Measurements from ENCODE around the gene DNAJB9.
"Not testable (repeated sequence)": the region's sequence is repeated elsewhere in the genome, so short reads cannot be mapped to it uniquely, and the experiment has no call there.

DNAJB9 gene

DNA sequence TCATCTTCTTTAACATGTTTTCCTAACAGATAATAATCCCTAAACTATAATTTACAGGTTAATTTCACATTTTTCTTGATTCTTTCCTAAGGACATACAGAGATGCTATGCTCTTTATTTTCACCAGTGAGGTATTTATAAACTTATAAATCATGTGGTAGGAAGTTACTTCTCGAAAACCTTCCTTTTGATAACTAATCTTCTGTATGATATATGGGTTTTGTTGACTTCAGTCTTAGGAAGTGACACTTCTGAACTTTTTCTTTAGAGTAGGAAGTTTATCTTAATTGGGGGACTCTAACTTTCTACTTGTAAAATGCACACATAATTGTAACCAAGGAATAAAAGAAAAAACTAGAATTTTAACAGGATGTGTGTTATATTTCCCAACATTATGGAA is 33.9 kb upstream of the DNAJB9 start:
- no peaks in the 10 kb centered on the region for H4K20me1 ChIP-seq (ENCODE audit: insufficient read depth, low read length)

DNA sequence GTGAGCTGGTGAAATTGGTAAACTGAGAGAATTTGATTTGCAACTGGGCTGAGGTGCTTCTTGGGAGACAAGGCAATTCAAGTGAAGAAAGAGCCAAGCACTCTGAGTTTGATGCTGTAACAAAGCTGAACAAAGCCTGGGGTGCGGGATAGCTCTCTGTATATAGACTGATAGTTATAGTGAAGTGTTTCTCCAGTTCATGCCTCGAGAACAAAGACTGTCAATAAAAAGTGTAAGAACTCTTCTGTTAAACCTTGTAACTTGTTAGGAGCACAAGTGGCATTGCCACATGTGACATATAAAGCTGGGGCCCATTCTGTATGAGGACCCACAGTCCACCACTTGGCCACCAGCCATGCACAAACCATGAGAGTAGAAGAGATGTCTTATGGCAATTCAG is 32.4 kb upstream of the DNAJB9 start:
- no peak overlapping the region for H3K4me2 ChIP-seq (ENCODE audit: low read length)
- H3K9me3 ChIP-seq (ENCODE audit: low read length): no peaks in the 10 kb centered on the region
- no peaks in the 10 kb centered on the region for H3K9me2 ChIP-seq (ENCODE audit: low read depth, low read length)
- TF ChIP-seq, protein P1, sequence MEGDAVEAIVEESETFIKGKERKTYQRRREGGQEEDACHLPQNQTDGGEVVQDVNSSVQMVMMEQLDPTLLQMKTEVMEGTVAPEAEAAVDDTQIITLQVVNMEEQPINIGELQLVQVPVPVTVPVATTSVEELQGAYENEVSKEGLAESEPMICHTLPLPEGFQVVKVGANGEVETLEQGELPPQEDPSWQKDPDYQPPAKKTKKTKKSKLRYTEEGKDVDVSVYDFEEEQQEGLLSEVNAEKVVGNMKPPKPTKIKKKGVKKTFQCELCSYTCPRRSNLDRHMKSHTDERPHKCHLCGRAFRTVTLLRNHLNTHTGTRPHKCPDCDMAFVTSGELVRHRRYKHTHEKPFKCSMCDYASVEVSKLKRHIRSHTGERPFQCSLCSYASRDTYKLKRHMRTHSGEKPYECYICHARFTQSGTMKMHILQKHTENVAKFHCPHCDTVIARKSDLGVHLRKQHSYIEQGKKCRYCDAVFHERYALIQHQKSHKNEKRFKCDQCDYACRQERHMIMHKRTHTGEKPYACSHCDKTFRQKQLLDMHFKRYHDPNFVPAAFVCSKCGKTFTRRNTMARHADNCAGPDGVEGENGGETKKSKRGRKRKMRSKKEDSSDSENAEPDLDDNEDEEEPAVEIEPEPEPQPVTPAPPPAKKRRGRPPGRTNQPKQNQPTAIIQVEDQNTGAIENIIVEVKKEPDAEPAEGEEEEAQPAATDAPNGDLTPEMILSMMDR (IDR thresholded peaks at IDR 0.05; ENCODE audit: low read length): no peak
- TF ChIP-seq EZH2 (IDR thresholded peaks at IDR 0.05; ENCODE audit: borderline replicate concordance, low read length): no peak
- H3F3A ChIP-seq (ENCODE audit: insufficient read depth, low read length): no peaks in the 10 kb centered on the region
- no peaks in the 10 kb centered on the region for H3K79me2 ChIP-seq (ENCODE audit: insufficient read depth, low read length)
- no peak overlapping the region for H3K27ac ChIP-seq (ENCODE audit: low read depth, low read length, poor library complexity, severe bottlenecking)
- no peaks in the 10 kb centered on the region for H4K20me1 ChIP-seq (ENCODE audit: insufficient read depth, low read length)
- no peak overlapping the region for H3K4me3 ChIP-seq (ENCODE audit: low read depth, low read length, poor library complexity, severe bottlenecking)
- H3K4me1 ChIP-seq (ENCODE audit: insufficient read depth, low read length, severe bottlenecking): peaks cover 13% of the 10 kb centered on the region
- no peak overlapping the region for H2AFZ ChIP-seq (ENCODE audit: low read length)
- no peaks in the 10 kb centered on the region for H3K36me3 ChIP-seq (ENCODE audit: insufficient read depth, low read length)
- no peaks in the 10 kb centered on the region for H3K27me3 ChIP-seq (ENCODE audit: insufficient read depth, low read length)
- H3K9ac ChIP-seq (ENCODE audit: low read length): no peak overlapping the region

More for the DNA sequence above, 33.9 kb upstream of the DNAJB9 start:
- TF ChIP-seq, protein P1 (IDR thresholded peaks at IDR 0.05; ENCODE audit: low read length): no peak
- TF ChIP-seq EZH2 (IDR thresholded peaks at IDR 0.05; ENCODE audit: borderline replicate concordance, low read length): no peak
- Histone ChIP-seq H3K9me3 (ENCODE audit: low read length) (no peaks in the 10 kb centered on the region), H3K9ac (ENCODE audit: low read length) (no peak overlapping the region), H2AFZ (ENCODE audit: low read length) (no peak overlapping the region), H3K27ac (ENCODE audit: low read depth, low read length, poor library complexity, severe bottlenecking) (no peak overlapping the region), H3K79me2 (ENCODE audit: insufficient read depth, low read length) (no peaks in the 10 kb centered on the region), H3K27me3 (ENCODE audit: insufficient read depth, low read length) (no peaks in the 10 kb centered on the region), H3K36me3 (ENCODE audit: insufficient read depth, low read length) (no peaks in the 10 kb centered on the region), H3F3A (ENCODE audit: insufficient read depth, low read length) (no peaks in the 10 kb centered on the region), H3K9me2 (ENCODE audit: low read depth, low read length) (no peaks in the 10 kb centered on the region), H3K4me3 (ENCODE audit: low read depth, low read length, poor library complexity, severe bottlenecking) (no peak overlapping the region), H3K4me1 (ENCODE audit: insufficient read depth, low read length, severe bottlenecking) (peaks cover 15% of the 10 kb centered on the region), H3K4me2 (ENCODE audit: low read length) (no peak overlapping the region)

DNA sequence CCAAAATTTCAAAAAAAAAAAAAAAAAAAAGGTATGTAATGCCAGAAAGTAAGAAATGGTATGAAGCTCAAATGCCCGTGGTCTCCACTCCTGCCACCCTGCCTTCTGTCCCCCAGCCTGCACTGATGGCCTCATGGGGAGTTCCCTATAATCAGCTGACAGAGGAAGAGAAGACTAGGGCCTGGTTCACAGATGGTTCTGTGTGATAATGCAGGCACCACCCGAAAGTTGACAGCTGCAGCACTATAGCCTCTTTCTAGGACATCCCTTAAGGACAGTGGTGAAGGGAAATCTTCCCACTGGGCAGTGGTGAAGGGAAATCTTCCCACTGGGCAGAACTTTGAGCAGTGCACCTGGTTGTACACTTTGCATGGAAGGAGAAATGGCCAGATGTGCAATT is 31.4 kb upstream of the DNAJB9 start:
- H3K27me3 ChIP-seq (ENCODE audit: insufficient read depth, low read length): not testable (repeated sequence)

DNA sequence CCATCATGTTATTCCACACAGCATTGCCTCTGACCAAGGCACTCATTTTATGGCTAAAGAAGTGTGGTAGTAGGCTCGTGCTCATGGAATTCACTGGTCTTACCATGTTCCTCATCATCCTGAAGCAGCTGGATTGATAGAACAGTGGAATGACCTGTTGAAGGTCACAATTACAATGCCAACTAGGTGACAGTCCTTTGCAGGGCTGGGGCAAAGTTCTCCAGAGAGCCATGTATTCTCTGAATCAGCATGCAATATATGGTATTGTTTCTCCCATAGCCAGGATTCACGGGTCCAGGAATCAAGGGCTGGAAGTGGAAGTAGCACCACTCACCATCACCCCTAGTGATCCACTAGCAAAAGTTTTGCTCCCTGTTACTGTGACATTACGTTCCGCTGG is 31.0 kb upstream of the DNAJB9 start:
- H3K9me3 ChIP-seq (ENCODE audit: low read length); H3K27me3 ChIP-seq (ENCODE audit: insufficient read depth, low read length); H3K4me3 ChIP-seq (ENCODE audit: low read depth, low read length, poor library complexity, severe bottlenecking); H3K36me3 ChIP-seq (ENCODE audit: insufficient read depth, low read length); H3K9me2 ChIP-seq (ENCODE audit: low read depth, low read length); H2AFZ ChIP-seq (ENCODE audit: low read length); H3K4me2 ChIP-seq (ENCODE audit: low read length); H3K4me1 ChIP-seq (ENCODE audit: insufficient read depth, low read length, severe bottlenecking); H3K79me2 ChIP-seq (ENCODE audit: insufficient read depth, low read length); H3F3A ChIP-seq (ENCODE audit: insufficient read depth, low read length); H3K9ac ChIP-seq (ENCODE audit: low read length); H3K27ac ChIP-seq (ENCODE audit: low read depth, low read length, poor library complexity, severe bottlenecking); H4K20me1 ChIP-seq (ENCODE audit: insufficient read depth, low read length): not testable (repeated sequence)

More for the DNA sequence above, 31.4 kb upstream of the DNAJB9 start:
- H3K4me3 ChIP-seq (ENCODE audit: low read depth, low read length, poor library complexity, severe bottlenecking); H3K4me2 ChIP-seq (ENCODE audit: low read length); H2AFZ ChIP-seq (ENCODE audit: low read length); H3K9ac ChIP-seq (ENCODE audit: low read length); H3K4me1 ChIP-seq (ENCODE audit: insufficient read depth, low read length, severe bottlenecking); H3K9me2 ChIP-seq (ENCODE audit: low read depth, low read length); H3F3A ChIP-seq (ENCODE audit: insufficient read depth, low read length); H4K20me1 ChIP-seq (ENCODE audit: insufficient read depth, low read length); H3K9me3 ChIP-seq (ENCODE audit: low read length); H3K36me3 ChIP-seq (ENCODE audit: insufficient read depth, low read length); H3K79me2 ChIP-seq (ENCODE audit: insufficient read depth, low read length); H3K27ac ChIP-seq (ENCODE audit: low read depth, low read length, poor library complexity, severe bottlenecking): not testable (repeated sequence)
